Measurements from ENCODE around the gene POU5F1. TPM values are rescaled to one million over a fixed set of nuclear protein-coding genes. Genes with fewer than 3 reads are reported as not detected.

POU5F1 gene
- total and polyA plus RNA-seq, 9 of the 15 experiments (the other 6 are each of a cell fraction or from before 2014, with no cell fraction given): 0.06 to 2.0 (median 0.10) TPM; not detected in 6

DNA sequence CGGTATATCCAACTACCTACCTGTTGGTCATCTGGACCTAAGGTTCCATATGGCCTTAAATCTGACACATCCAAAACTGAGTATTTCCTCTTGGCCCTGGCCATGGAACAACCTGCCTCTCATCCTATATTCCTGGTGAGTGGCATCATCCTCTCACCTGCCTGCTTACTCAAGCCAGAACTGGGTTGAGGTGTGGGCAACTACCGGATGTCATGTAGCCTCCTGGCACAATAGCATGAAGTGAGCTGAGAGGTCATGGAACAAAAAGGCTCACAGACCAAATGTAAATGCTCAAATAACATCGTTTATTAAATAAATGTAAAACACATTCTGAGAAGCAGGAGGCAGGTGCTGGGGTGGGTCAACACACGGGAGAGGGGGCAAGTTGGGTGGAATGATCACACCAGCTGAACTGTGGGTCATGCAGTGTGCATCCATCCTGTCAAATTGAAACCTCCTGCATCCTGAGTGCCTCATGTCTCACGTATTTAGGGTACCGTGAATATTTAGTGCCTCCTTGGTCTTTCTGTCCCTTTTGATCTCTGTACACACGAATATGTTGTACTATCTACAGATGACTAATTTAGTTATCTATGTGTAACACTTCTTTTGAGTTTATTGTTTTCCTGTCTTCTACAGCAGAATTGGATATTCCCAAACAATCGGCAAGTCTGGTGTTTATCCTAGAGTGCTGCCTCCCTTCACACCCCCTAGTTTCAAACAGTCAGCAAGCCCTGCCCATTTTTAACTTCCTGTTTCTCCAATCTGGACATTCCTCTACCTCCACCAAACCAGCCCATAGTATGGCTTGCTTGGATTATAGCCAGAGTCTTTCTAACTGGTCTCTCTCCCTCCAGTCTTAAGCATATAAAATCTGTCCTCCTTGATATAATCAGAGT, 7.9 kb upstream of the POU5F1 start:
- WGBS (ENCODE audit: insufficient coverage, low coverage, missing lambda C conversion rate): 6% methylated on average over 8 of the region's 8 CpGs
- peaks cover 15 to 20% of the 10 kb centered on the region in 2 experiments for H3K4me1 ChIP-seq (replicated peaks in 1 of 2; ENCODE audit: control insufficient read depth in 2 of 2, insufficient read depth in 2 of 2, low read length in 2 of 2)
- no peak overlapping the region for H2AFZ ChIP-seq (ENCODE audit: low read depth, low read length)
- H3K36me3 ChIP-seq (ENCODE audit: control insufficient read depth, insufficient read depth, low read length): no peaks in the 10 kb centered on the region
- in situ Hi-C loops (cut with MboI) (no loop called here), intact Hi-C loops (cut with micrococcal nuclease) (no loop called here)
- H3K27me3 ChIP-seq (ENCODE audit: control insufficient read depth in 2 of 2, insufficient read depth in 2 of 2, low read length in 2 of 2): no peaks in the 10 kb centered on the region
- DNase-seq (ENCODE audit: extremely low read depth in 1 of 4, low spot score in 3 of 4): no peak
- H3K4me3 ChIP-seq: no peak overlapping the region
- no peak for FAIRE-seq
- no TSS peak for BruUV-seq (replicated peaks)
- peak overlapping the region; percentile 2; the same call in 1 of the 2 replicates for H3K4me2 ChIP-seq (ENCODE audit: insufficient read depth, low read length)
- ChIA-PET CTCF (ENCODE audit: low intra/inter-chr PET ratio) (no interaction called here), POLR2A (interaction anchor here (1.5 kb wide), 1 partner anchor 9 kb away, joined by 4 read pairs; no protein-coding TSS in a partner anchor)
- TF ChIP-seq ZKSCAN1 (IDR thresholded peaks at IDR 0.05; ENCODE audit: low read depth, low read length) (no peak), SMARCA4 (IDR thresholded peaks at IDR 0.05) (no peak), ETV5 (CRISPR knock-in tag; IDR thresholded peaks at IDR 0.05; ENCODE audit: low read depth) (no peak), ZNF41 (CRISPR knock-in tag; conservative IDR thresholded peaks at IDR 0.05) (no peak), ZNF639 (CRISPR knock-in tag; conservative IDR thresholded peaks at IDR 0.05 in 1 of 2, IDR thresholded peaks at IDR 0.05 in 1 of 2) (no peak), HSF4 (CRISPR knock-in tag; IDR thresholded peaks at IDR 0.05; ENCODE audit: borderline replicate concordance) (no peak), SLC30A9 (CRISPR knock-in tag; IDR thresholded peaks at IDR 0.05) (no peak), HNRNPK (IDR thresholded peaks at IDR 0.05; ENCODE audit: low read depth, low read length, poor library complexity, severe bottlenecking) (no peak), TAF15 (IDR thresholded peaks at IDR 0.05; ENCODE audit: low read depth, low read length) (no peak), SRF (CRISPR knock-in tag; IDR thresholded peaks at IDR 0.05) (no peak; a peak in 1 of 4 replicates)
- TF ChIP-seq, protein P1, sequence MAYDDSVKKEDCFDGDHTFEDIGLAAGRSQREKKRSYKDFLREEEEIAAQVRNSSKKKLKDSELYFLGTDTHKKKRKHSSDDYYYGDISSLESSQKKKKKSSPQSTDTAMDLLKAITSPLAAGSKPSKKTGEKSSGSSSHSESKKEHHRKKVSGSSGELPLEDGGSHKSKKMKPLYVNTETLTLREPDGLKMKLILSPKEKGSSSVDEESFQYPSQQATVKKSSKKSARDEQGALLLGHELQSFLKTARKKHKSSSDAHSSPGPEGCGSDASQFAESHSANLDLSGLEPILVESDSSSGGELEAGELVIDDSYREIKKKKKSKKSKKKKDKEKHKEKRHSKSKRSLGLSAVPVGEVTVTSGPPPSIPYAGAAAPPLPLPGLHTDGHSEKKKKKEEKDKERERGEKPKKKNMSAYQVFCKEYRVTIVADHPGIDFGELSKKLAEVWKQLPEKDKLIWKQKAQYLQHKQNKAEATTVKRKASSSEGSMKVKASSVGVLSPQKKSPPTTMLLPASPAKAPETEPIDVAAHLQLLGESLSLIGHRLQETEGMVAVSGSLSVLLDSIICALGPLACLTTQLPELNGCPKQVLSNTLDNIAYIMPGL (CRISPR knock-in tag; IDR thresholded peaks at IDR 0.05): no peak
- TF ChIP-seq, protein P2, sequence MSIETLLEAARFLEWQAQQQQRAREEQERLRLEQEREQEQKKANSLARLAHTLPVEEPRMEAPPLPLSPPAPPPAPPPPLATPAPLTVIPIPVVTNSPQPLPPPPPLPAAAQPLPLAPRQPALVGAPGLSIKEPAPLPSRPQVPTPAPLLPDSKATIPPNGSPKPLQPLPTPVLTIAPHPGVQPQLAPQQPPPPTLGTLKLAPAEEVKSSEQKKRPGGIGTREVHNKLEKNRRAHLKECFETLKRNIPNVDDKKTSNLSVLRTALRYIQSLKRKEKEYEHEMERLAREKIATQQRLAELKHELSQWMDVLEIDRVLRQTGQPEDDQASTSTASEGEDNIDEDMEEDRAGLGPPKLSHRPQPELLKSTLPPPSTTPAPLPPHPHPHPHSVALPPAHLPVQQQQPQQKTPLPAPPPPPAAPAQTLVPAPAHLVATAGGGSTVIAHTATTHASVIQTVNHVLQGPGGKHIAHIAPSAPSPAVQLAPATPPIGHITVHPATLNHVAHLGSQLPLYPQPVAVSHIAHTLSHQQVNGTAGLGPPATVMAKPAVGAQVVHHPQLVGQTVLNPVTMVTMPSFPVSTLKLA (conservative IDR thresholded peaks at IDR 0.05): no peak
- no peaks in the 10 kb centered on the region for H3K9me3 ChIP-seq (replicated peaks; ENCODE audit: control insufficient read depth, insufficient read depth, low read depth, low read length)
- no peak overlapping the region for H3K27ac ChIP-seq (ENCODE audit: extremely low read depth, low read depth, low read length)
- ATAC-seq: peak; percentile 41; the same call in 1 of the 3 replicates
- H3K79me2 ChIP-seq (ENCODE audit: control insufficient read depth, insufficient read depth, low read length): no peaks in the 10 kb centered on the region
- H4K20me1 ChIP-seq (replicated peaks; ENCODE audit: control insufficient read depth, insufficient read depth, low read length): no peaks in the 10 kb centered on the region
- H3K9ac ChIP-seq (ENCODE audit: insufficient read depth in 1 of 2, low read depth in 2 of 2, low read length in 2 of 2): no peak overlapping the region
- H3K9me1 ChIP-seq (ENCODE audit: control insufficient read depth, insufficient read depth, low read length): no peaks in the 10 kb centered on the region
